GM12878 (cell line): ENCODE results near the gene USB1. TPM values are rescaled to one million over a fixed set of nuclear protein-coding genes. Genes with fewer than 3 reads are reported as not detected.
A peak's percentile ranks its signal among the peaks of the same experiment; 100 is the strongest.

Experiments used
- ATAC-seq: fragments of 200-7000 bp; cut with Tn5 transposase; 3 replicates; pipeline ENCODE4 v1.9.1; 2020; ENCODE audit warnings: mild to moderate bottlenecking, moderate library complexity
- BruUV-seq: library from RNA; stranded (reverse); fragments of 400-500 nt; replicated peaks from 2 replicates; lab custom pipeline; 2021; lab: Mats Ljungman, UMichigan
- CTCF ChIA-PET: fragments of 300-600 bp; sonication (Branson Sonifier 250); formaldehyde crosslinking; extraction: SDS; loops from one replicate; lab custom pipeline; 2021; ENCODE audit warnings: inconsistent platforms; lab: Yijun Ruan, JAX
- POLR2A ChIA-PET: fragments of 350-600 bp; formaldehyde crosslinking; extraction: SDS; loops from one replicate; lab custom pipeline; 2021; ENCODE audit warnings: inconsistent platforms; lab: Charles Lee
- RAD21 ChIA-PET: fragments of 300-600 bp; sonication (Branson Sonifier 250); formaldehyde crosslinking; loops from one replicate; lab custom pipeline; 2023; ENCODE audit warnings: antibody characterized with exemption; ENCODE audit not compliant: unreplicated experiment; lab: Charles Lee
- SMC1A ChIA-PET: fragments of 300-600 bp; sonication (Branson Sonifier 250); formaldehyde crosslinking; loops from one replicate; lab custom pipeline; 2023; ENCODE audit not compliant: unreplicated experiment, uncharacterized antibody; lab: Charles Lee
- DNase-seq: peaks from one replicate; pipeline ENCODE4 v3.0.0-alpha.2; 2011; ENCODE audit warnings: low read depth, low spot score
- FAIRE-seq: peaks from 3 replicates; lab custom pipeline; 2011; peaks lifted over from hg19 to GRCh38; lab: Jason Lieb, UNC
- H2AFZ ChIP-seq: 2 replicates; pipeline ENCODE4 v1.6.0; 2011; ENCODE audit warnings: low read depth, low read length, control low read depth; ENCODE audit not compliant: control insufficient read depth
- H3K27ac ChIP-seq: 2 replicates; pipeline ENCODE4 v1.5.1; 2011; ENCODE audit warnings: control low read depth; ENCODE audit not compliant: control insufficient read depth, insufficient read depth
- H3K27me3 ChIP-seq, 2 experiments: replicated peaks in 1 of 2; 2 replicates each; pipeline versions ENCODE4 v1.6.0 to v1.6.1; 2011; ENCODE audit warnings: low read length in 1 of 2; ENCODE audit not compliant: control insufficient read depth in 2 of 2, insufficient read depth in 2 of 2
- H3K36me3 ChIP-seq, 2 experiments: 2 replicates each; pipeline ENCODE4 v1.5.1; 2011; ENCODE audit warnings: low read length in 1 of 2; ENCODE audit not compliant: control insufficient read depth in 2 of 2, insufficient read depth in 2 of 2
- H3K4me1 ChIP-seq: 2 replicates; pipeline ENCODE4 v1.6.1; 2011; ENCODE audit warnings: mild to moderate bottlenecking, low read length, moderate library complexity, mixed read lengths; ENCODE audit not compliant: control insufficient read depth, insufficient read depth
- H3K4me2 ChIP-seq: 2 replicates; pipeline ENCODE4 v1.6.0; 2011; ENCODE audit warnings: control low read depth; ENCODE audit not compliant: control insufficient read depth, insufficient read depth
- H3K4me3 ChIP-seq: fragments of 200-600 bp; sonication (generic); 2 replicates; pipeline ENCODE4 v1.5.1; 2016
- H3K79me2 ChIP-seq: 2 replicates; pipeline ENCODE4 v1.6.0; 2011; ENCODE audit warnings: low read length; ENCODE audit not compliant: control insufficient read depth, insufficient read depth
- H3K9ac ChIP-seq: 2 replicates; pipeline ENCODE4 v1.8.0; 2011; ENCODE audit warnings: low read length, control low read depth, mixed read lengths; ENCODE audit not compliant: control insufficient read depth, insufficient read depth
- H3K9me3 ChIP-seq: replicated peaks from 3 replicates; pipeline ENCODE4 v1.5.1; 2011; ENCODE audit warnings: mild to moderate bottlenecking, low read length; ENCODE audit not compliant: control insufficient read depth, insufficient read depth
- H4K20me1 ChIP-seq: 2 replicates; pipeline ENCODE4 v1.6.0; 2011; ENCODE audit not compliant: control insufficient read depth, insufficient read depth
- GATAD2B ChIP-seq: fragments of 450-650 bp; conservative IDR thresholded peaks from 2 replicates; pipeline ENCODE4 v1.6.1; 2017; ENCODE audit warnings: low read depth, mild to moderate bottlenecking, moderate library complexity
- RAD21 ChIP-seq: IDR thresholded peaks from 2 replicates; pipeline ENCODE4 v1.6.1; 2011; ENCODE audit warnings: mild to moderate bottlenecking, low read depth, low read length, moderate library complexity; ENCODE audit not compliant: insufficient read depth
- WGBS: methylation state at CpG from one replicate; pipeline ENCODE4 v1.1.6; 2016; ENCODE audit warnings: low lambda C conversion rate; ENCODE audit not compliant: insufficient replicate concordance, insufficient coverage; ENCODE audit errors: missing lambda C conversion rate; 5-methylcytosine and 5-hydroxymethylcytosine counted together
- in situ Hi-C: fragments of 300-500 bp; cut with MboI; formaldehyde crosslinking; loops from 9 replicates; pipeline ENCODE4 v1.14.3; 2018; ENCODE audit warnings: mixed read lengths
- intact Hi-C: fragments of 100-400 bp; cut with micrococcal nuclease; formaldehyde crosslinking; loops from one replicate; pipeline ENCODE4 v1.14.2; 2022; ENCODE audit not compliant: unreplicated experiment
- polyA plus RNA-seq, 11 experiments: library from polyadenylated mRNA; depleted of rRNA in 4 of 11; unstranded in 6 of 11; stranded (reverse) in 5 of 11; fragments of >200 nt; fragmentation: Nextera tagmentation in 4 of 11; fragmentation: Illumina TruSeq in 1 of 11; extraction: Ambion mirVana in 4 of 11; extraction: Trizol in 1 of 11; gene quantifications; 1 replicate in 1 of 11; 2 replicates in 10 of 11; pipeline versions ENCODE4 v1.2.1 to v1.2.3, GENCODE V29; 2011 to 2016; ENCODE audit warnings: inconsistent platforms in 2 of 11, missing spikeins in 2 of 11, low read depth in 1 of 11
- total RNA-seq, 4 experiments: library from RNA; depleted of rRNA in 3 of 4; stranded (reverse); fragments of >200 nt in 3 of 4; fragmentation: Illumina TruSeq in 1 of 4; extraction: Trizol in 1 of 4; gene quantifications; 2 replicates each; pipeline versions ENCODE4 v1.2.1 to v1.2.3, GENCODE V29; 2013 to 2021
- TF ChIP-seq, protein P1 (sequence below), 3 experiments: IDR thresholded peaks in 2 of 3; conservative IDR thresholded peaks in 1 of 3; 2 replicates each; pipeline ENCODE4 v1.5.1; 2011; ENCODE audit warnings: low read depth in 3 of 3, low read length in 3 of 3, mild to moderate bottlenecking in 3 of 3, control low read depth in 2 of 3, moderate library complexity in 2 of 3, inconsistent platforms in 1 of 3, mixed read lengths in 1 of 3; ENCODE audit not compliant: control insufficient read depth in 2 of 3, insufficient read depth in 1 of 3; ENCODE audit errors: extremely low read depth in 1 of 3

USB1 gene
- total and polyA plus RNA-seq, 10 of the 15 experiments (the other 5 are each of a cell fraction or from before 2014, with no cell fraction given): 7.9 to 72.2 (median 41.6) TPM

DNA sequence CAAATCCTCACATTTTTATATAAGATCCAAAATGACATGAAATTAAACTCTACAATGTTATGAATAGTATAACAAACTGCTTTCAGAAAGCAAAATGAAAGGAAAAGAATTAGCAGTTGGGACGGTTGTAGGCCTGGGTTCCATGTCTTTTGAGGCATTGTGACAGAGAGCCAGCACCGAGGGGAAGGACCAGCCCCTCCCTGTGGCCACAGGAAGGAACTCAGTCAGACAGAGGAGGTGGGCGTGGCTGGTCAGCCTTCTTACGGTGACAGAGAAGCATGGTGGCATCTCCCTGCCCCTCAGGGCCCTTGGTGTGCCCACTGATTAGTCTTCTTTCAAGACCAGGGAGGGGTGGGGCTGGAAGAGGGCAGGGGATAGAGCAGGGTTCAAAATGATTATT lies 6.4 kb upstream of the USB1 start:
- CTCF ChIA-PET: no interaction called here

More for the DNA sequence above, 6.4 kb upstream of the USB1 start:
- peak; percentile 85 for ATAC-seq
- Histone ChIP-seq H3K9ac (no peak overlapping the region), H3K4me3 (no peak overlapping the region), H3K27ac (no peak overlapping the region), H3K4me1 (peaks cover 5% of the 10 kb centered on the region), H3K27me3 (no peaks in the 10 kb centered on the region), H3K79me2 (peaks cover 3% of the 10 kb centered on the region), H4K20me1 (no peaks in the 10 kb centered on the region), H2AFZ (no peak overlapping the region), H3K9me3 (no peaks in the 10 kb centered on the region), H3K36me3 (no peaks in the 10 kb centered on the region; a peak in 1 of 4 replicates)
- RAD21 ChIA-PET: no interaction called here
- intact Hi-C loops: no loop called here
- DNase-seq: no peak
- peak; percentile 59 for FAIRE-seq
- WGBS: 24% methylated on average over 4 of the region's 4 CpGs
- POLR2A ChIA-PET: no interaction called here
- TF ChIP-seq GATAD2B (no peak), RAD21 (peak; percentile 37; the same call in 1 of the 2 replicates)
- TF ChIP-seq, protein P1, sequence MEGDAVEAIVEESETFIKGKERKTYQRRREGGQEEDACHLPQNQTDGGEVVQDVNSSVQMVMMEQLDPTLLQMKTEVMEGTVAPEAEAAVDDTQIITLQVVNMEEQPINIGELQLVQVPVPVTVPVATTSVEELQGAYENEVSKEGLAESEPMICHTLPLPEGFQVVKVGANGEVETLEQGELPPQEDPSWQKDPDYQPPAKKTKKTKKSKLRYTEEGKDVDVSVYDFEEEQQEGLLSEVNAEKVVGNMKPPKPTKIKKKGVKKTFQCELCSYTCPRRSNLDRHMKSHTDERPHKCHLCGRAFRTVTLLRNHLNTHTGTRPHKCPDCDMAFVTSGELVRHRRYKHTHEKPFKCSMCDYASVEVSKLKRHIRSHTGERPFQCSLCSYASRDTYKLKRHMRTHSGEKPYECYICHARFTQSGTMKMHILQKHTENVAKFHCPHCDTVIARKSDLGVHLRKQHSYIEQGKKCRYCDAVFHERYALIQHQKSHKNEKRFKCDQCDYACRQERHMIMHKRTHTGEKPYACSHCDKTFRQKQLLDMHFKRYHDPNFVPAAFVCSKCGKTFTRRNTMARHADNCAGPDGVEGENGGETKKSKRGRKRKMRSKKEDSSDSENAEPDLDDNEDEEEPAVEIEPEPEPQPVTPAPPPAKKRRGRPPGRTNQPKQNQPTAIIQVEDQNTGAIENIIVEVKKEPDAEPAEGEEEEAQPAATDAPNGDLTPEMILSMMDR (IDR thresholded peaks at IDR 0.05 in 2 of 3, conservative IDR thresholded peaks at IDR 0.05 in 1 of 3; ENCODE audit: control insufficient read depth in 2 of 3, extremely low read depth in 1 of 3, insufficient read depth in 1 of 3, low read depth in 3 of 3, low read length in 3 of 3): peak; percentile 31 to 47 (median 39)
- TF ChIP-seq, all 136 proteins: peak for 2
- in situ Hi-C loops: no loop called here
- H3K4me2 ChIP-seq: no peak overlapping the region
- SMC1A ChIA-PET: no interaction called here
- BruUV-seq: no TSS peak
